ENCODE measurements around the gene PROM2.

PROM2 gene, protein sequence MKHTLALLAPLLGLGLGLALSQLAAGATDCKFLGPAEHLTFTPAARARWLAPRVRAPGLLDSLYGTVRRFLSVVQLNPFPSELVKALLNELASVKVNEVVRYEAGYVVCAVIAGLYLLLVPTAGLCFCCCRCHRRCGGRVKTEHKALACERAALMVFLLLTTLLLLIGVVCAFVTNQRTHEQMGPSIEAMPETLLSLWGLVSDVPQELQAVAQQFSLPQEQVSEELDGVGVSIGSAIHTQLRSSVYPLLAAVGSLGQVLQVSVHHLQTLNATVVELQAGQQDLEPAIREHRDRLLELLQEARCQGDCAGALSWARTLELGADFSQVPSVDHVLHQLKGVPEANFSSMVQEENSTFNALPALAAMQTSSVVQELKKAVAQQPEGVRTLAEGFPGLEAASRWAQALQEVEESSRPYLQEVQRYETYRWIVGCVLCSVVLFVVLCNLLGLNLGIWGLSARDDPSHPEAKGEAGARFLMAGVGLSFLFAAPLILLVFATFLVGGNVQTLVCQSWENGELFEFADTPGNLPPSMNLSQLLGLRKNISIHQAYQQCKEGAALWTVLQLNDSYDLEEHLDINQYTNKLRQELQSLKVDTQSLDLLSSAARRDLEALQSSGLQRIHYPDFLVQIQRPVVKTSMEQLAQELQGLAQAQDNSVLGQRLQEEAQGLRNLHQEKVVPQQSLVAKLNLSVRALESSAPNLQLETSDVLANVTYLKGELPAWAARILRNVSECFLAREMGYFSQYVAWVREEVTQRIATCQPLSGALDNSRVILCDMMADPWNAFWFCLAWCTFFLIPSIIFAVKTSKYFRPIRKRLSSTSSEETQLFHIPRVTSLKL

GRCh38 chr2:95274291-95275150 is at the start of gene PROM2:
Gene PROM2, plus strand, starts transcription at chr2:95274449. Its CDS starts 137 bp downstream, at chr2:95274586.
- TF ChIP-seq CTCF (IDR thresholded peaks at IDR 0.05; ENCODE audit: low read depth, low read length, missing control alignments), result no peak
- H3K4me3 ChIP-seq (ENCODE audit: low read depth, low read length), result no peak within 1 kb of the TSS
- DNase-seq (ENCODE audit: low read depth), result no peak

DNA sequence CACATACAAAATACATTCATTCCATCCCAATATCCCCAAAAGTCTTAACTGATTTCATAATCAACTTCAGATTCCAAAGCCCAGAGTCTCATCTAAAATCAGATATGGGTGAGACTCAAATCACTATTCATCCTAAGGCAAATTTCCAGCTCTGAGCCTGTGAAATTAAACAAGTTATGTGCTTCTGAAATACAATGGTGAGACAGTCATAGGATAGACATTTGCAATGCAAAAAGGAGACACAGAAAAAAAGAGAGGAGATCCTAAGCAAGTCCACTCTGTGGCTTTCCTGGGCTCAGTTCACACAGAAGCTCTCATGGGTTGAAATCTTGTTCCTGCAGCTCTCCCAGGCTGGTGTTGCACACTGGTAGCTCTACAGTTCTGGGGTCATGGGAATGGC is 48.6 kb upstream of the PROM2 start:
- no peak overlapping the region for H3K4me3 ChIP-seq (ENCODE audit: low read depth, low read length)
- DNase-seq (ENCODE audit: low read depth), result no peak
- TF ChIP-seq CTCF (IDR thresholded peaks at IDR 0.05; ENCODE audit: low read depth, low read length, missing control alignments), result no peak

- peak; percentile 79 for TF ChIP-seq CTCF (IDR thresholded peaks at IDR 0.05; ENCODE audit: low read depth, low read length, missing control alignments)
- DNase-seq (ENCODE audit: low read depth), result no peak
- no peak overlapping the region for H3K4me3 ChIP-seq (ENCODE audit: low read depth, low read length)
These were observed 42.5 kb upstream of the PROM2 start for GRCh38 chr2:95231723-95232122.

DNA sequence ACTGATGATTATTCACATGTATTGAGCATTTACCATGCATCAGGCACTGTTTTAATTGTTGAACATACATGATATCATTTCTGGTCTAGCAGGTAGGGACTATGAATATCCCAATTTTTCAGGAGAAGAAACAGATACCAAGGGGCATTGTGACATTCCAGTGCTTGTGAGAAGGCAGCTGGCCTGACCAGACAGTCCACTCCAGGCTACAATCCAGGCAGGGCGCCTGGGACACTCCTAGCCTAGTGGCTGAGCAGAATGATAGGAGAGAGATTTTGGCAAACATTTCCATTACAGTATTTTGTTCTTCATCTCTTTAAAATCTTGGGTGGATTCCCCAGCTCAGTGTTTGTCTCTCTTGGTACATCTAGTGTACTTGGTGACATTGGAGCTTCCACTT is 42.0 kb upstream of the PROM2 start:
- DNase-seq (ENCODE audit: low read depth), result no peak
- no peak for TF ChIP-seq CTCF (IDR thresholded peaks at IDR 0.05; ENCODE audit: low read depth, low read length, missing control alignments)
- H3K4me3 ChIP-seq (ENCODE audit: low read depth, low read length), result no peak overlapping the region

- no peak for TF ChIP-seq CTCF (IDR thresholded peaks at IDR 0.05; ENCODE audit: low read depth, low read length, missing control alignments)
- H3K4me3 ChIP-seq (ENCODE audit: low read depth, low read length), result no peak overlapping the region
- DNase-seq (ENCODE audit: low read depth), result no peak
These were observed 39.9 kb upstream of the PROM2 start for GRCh38 chr2:95234286-95234785.

DNA sequence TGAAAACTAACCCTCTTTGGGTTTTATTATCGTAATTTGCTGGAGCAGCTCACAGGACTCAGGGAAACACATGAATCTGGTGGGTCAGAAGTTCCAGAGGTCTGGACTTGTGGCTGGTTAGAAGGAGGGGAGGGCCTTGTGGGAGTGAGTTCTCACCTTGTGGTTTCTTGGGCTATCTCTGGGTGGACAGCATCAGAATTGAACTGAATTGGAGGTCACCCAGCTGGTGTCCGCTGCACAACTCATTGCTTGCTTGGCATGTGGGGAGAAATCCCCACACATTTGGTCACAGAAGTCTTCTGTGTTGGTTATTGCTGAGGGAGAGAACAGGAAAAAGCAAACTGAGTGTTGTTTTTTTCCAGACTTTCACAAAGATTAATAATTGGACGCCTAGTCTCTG is 39.4 kb upstream of the PROM2 start:
- no peak for DNase-seq (ENCODE audit: low read depth)
- no peak overlapping the region for H3K4me3 ChIP-seq (ENCODE audit: low read depth, low read length)
- no peak for TF ChIP-seq CTCF (IDR thresholded peaks at IDR 0.05; ENCODE audit: low read depth, low read length, missing control alignments)
